HFFc6 (cell line): ENCODE measurements around the gene CUX1. TPM values are rescaled to one million over a fixed set of nuclear protein-coding genes. Genes with fewer than 3 reads are reported as not detected.
A peak's percentile ranks its signal among the peaks of the same experiment; 100 is the strongest.

Source experiments
- DNase-seq: peaks from one replicate; pipeline ENCODE4 v3.0.0-alpha.2; 2018
- H3K27ac Mint-ChIP-seq: 2 replicates; pipeline ENCODE4 v1.8.0; 2020; ENCODE audit warnings: mild to moderate bottlenecking, mixed read lengths
- H3K27me3 Mint-ChIP-seq: 2 replicates; pipeline ENCODE4 v1.8.0; 2021; ENCODE audit warnings: mild to moderate bottlenecking, moderate library complexity, mixed read lengths; ENCODE audit not compliant: insufficient read depth
- H3K36me3 Mint-ChIP-seq: 2 replicates; pipeline ENCODE4 v1.8.0; 2021; ENCODE audit warnings: low read depth, mixed read lengths
- H3K4me1 Mint-ChIP-seq: 2 replicates; pipeline ENCODE4 v1.8.0; 2020; ENCODE audit warnings: low read depth, mixed read lengths
- H3K4me3 Mint-ChIP-seq: 2 replicates; pipeline ENCODE4 v1.8.0; 2020; ENCODE audit warnings: mild to moderate bottlenecking, moderate library complexity, mixed read lengths
- H3K9me3 Mint-ChIP-seq: 2 replicates; pipeline ENCODE4 v1.8.0; 2020; ENCODE audit warnings: mild to moderate bottlenecking, mixed read lengths
- CTCF ChIP-seq: fragments of 200-600 bp; sonication (generic); IDR thresholded peaks from 2 replicates; pipeline ENCODE4 v1.5.0; 2021; ENCODE audit warnings: antibody characterized with exemption, mild to moderate bottlenecking
- total RNA-seq, 6 experiments: library from RNA; stranded (reverse); fragmentation: NEBNext Ultra II Directional; extraction: Animal tissue kit (Norgen Biotek cat#: 25700); gene quantifications; 2 replicates in 1 of 6; 3 replicates in 5 of 6; pipeline ENCODE4 v1.2.3, GENCODE V29; 2021

Gene CUX1
- total RNA-seq, 6 experiments from 2014 or later = 46.9 to 64.2 (median 51.6) TPM

- H3K9me3 Mint-ChIP-seq = no peaks in the 10 kb centered on the region
- H3K27ac Mint-ChIP-seq = no peak overlapping the region; the same call in 1 of the 2 replicates
- peaks cover 22% of the 10 kb centered on the region for H3K4me1 Mint-ChIP-seq
- H3K27me3 Mint-ChIP-seq = no peaks in the 10 kb centered on the region; the same call in 1 of the 2 replicates
- H3K36me3 Mint-ChIP-seq = no peaks in the 10 kb centered on the region
- no peak for DNase-seq
- no peak overlapping the region for H3K4me3 Mint-ChIP-seq
- no peak for TF ChIP-seq CTCF
Observed at GRCh38 chr7:101959342-101959741, 141.9 kb downstream of the CUX1 start.

- no peak for DNase-seq
- no peak for TF ChIP-seq CTCF
- Mint-ChIP-seq H3K4me3 (no peak overlapping the region), H3K4me1 (peaks cover 17% of the 10 kb centered on the region), H3K27me3 (no peaks in the 10 kb centered on the region; the same call in 1 of the 2 replicates), H3K27ac (no peak overlapping the region), H3K36me3 (no peaks in the 10 kb centered on the region), H3K9me3 (no peaks in the 10 kb centered on the region)
Observed at GRCh38 chr7:101959829-101960228, 142.4 kb downstream of the CUX1 start.

- Mint-ChIP-seq H3K9me3 (no peaks in the 10 kb centered on the region), H3K36me3 (no peaks in the 10 kb centered on the region), H3K4me1 (peaks cover 12% of the 10 kb centered on the region), H3K27me3 (no peaks in the 10 kb centered on the region; the same call in 1 of the 2 replicates), H3K4me3 (no peak overlapping the region), H3K27ac (no peak overlapping the region)
- TF ChIP-seq CTCF = no peak
- DNase-seq = no peak
Observed at GRCh38 chr7:101960323-101960722, 142.9 kb downstream of the CUX1 start.

- H3K27me3 Mint-ChIP-seq = no peaks in the 10 kb centered on the region
Observed at GRCh38 chr7:101960985-101961708, 143.7 kb downstream of the CUX1 start.

GRCh38 chr7:101961811-101962210, 144.4 kb downstream of the CUX1 start:
- Mint-ChIP-seq H3K9me3 (no peaks in the 10 kb centered on the region), H3K27me3 (no peaks in the 10 kb centered on the region; the same call in 1 of the 2 replicates), H3K4me1 (0 out of 2 replicates have a peak, but pooled peaks cover 6% of the 10 kb centered on the region), H3K27ac (no peak overlapping the region), H3K36me3 (no peaks in the 10 kb centered on the region), H3K4me3 (no peak overlapping the region)
- TF ChIP-seq CTCF = no peak
- DNase-seq = no peak

More at GRCh38 chr7:101960985-101961708, 143.7 kb downstream of the CUX1 start:
- no peak for TF ChIP-seq CTCF
- Mint-ChIP-seq H3K4me1 (peaks cover 10% of the 10 kb centered on the region; the same call in 1 of the 2 replicates), H3K36me3 (no peaks in the 10 kb centered on the region), H3K27ac (peak overlapping the region; percentile 4; the same call in 1 of the 2 replicates), H3K9me3 (no peaks in the 10 kb centered on the region), H3K4me3 (no peak overlapping the region)
- no peak for DNase-seq
